Stimulated activated CD8-positive, alpha-beta memory T cell treated with anti-CD3 and anti-CD28 coated beads, Interleukin-2, amount 100 ng/mL, for 1 hour (primary cell): ENCODE results near the gene ARHGAP25.

Source experiments
- DNase-seq, 2 donors: peaks; one replicate each; pipeline ENCODE4 v3.0.0-alpha.2; 2020; ENCODE audit warnings: low read depth in 2 of 2

ARHGAP25 gene

DNA sequence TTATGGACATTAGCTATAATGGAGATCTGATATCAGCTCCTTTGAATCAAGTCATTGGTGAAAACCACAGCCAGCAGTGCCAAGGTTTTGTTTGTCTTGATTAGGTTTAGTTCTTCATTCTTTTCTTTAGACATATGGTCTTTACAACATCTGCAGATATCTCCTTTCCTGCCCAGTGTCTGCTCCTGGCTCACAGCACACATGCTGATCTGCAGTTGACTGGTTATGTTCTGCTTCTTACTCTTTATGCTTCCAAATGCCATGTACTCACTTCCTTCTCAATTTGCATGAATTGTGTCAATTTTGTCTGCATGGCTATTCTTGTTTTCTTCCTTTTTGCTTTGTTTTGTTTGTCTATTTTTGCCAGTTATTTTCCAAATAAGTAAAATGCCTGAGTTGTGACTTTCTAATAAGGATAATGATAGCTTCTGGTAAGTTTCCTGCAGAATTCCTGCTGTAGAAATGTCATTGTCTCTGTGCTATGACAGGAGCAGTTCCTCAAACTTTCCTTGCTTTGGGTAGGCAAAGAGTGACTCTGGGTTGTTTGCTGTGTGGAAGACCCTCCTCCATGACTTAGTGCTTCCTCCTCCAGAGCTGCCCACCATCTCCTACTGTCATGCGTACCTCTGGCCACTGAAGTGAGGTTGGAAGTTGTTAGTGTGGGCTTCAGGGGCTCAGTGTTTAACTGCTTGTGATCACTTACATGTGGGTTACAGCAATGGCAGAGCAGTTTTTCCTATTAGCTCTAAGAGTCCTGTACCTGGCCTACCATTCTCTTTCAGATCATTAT is 8.2 kb downstream of the ARHGAP25 start:
- DNase-seq = no peak

DNA sequence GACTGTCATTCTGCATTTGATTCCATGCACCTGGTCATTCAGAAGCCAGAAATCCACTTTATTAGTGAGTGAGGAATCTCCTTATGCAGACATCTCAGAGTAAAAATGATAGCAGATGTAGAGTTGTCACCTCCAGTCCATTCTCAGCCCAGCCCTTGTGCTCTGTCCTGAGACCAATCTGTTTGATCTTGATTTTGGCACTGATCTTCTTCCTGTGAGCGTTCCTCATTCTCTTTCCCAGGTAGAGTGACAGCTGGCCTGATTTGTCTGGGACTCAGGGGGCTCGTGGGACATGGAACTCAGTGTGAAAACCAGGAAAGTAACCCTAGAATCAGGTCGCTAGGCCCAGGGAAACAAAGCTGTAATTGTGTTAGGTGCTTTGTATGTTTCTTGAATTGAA is 8.9 kb downstream of the ARHGAP25 start:
- DNase-seq = no peak

DNA sequence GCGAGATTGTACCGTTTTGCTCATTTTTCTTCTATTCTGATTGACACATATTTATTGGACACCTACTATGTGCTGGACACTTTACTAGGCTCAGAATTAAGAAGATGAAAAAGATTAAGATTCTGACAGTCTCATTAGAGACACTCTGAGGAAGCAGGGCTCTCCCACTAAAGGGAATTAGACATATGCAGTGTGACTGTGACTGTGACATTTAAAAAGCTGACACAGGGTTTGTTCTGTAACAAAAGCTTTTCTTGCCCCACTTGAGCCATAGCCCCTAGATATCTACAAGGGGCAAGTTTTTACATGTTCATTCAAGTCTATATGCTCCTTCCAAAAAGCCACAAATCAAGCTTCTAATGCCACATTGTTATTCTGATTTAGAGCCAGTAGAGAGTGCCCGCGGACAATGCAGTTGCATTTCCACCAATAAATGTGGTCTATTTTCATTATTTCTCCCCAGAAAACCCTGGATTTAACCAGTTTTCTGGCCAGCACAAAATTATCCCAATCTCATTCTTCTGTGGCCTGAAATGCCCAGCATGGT is 9.8 kb downstream of the ARHGAP25 start:
- DNase-seq = no peak

DNA sequence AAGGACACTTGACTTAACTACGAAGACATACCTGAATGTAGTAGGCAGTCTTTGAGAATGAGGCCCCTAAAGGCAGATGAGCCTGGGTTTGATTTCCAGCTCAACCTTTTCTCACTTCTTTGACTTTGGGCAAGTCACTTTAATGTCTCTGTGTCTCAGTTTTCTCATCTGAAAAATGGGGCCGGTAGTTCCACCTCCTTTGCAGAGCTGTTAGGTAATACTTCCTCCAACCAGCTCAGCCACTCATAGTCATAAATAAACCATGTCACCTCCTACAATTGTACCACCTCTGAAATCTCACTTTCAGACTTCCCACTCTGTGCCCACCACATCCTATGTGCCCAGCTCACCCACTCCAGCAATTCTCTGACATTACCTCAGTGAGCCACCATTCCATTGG is 10.4 kb downstream of the ARHGAP25 start:
- DNase-seq = no peak

DNA sequence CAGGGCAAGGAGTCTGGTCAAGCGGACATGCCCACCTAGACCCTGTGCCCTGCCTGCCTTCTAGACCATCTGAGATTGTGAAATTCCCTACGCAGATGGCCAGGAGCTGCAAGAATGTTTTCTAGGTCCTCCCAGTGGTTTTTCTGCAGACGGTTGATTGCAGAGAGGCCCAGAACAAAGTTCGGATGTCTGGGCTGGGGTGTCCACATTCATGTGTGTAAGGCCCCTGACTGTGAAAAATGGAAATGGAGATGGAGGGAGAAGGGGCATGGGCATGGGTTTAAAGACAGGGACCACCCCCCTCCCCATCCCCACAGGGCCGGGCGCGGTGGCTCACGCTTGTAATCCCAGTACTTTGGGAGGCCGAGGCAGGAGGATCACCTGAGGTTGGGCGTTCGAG is 11.8 kb downstream of the ARHGAP25 start:
- no peak for DNase-seq

DNA sequence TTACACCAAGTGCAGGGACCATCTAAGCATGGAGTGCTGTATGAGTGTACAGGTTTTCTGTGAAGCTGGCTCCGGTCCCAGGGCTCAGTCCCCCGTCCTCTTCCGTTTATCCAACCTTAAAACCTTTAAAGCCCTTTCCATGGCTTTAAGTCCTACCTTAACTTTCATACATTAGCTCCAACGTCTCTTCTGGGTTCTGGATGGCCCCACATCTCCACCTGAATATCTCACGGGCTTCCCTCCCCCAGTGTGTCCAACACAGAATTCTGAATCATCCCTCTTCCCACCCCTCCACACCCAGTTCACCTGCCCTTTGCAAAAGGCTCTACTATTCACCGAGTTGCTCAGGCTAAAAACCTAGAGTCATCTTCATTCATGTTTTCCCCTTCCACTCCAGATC is 12.8 kb downstream of the ARHGAP25 start:
- DNase-seq = no peak

DNA sequence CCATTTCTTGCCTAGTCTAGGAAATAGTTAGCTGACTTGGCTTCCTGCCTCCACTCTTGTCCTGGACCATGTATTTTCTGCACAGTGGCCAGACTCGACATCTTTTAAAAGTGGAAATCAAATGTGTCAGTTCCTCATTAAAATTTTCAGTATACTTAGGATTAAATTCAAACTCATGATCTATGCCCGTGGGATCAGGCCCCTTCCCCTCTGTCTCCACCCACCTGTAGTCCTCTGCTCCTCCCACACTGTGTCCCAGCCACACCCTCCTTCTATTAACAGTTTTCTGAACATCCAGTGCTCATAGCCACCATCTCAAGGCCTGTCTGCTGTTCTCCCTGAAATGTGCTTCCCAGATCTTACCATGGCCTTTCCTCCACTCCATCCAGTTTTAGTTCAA is 13.3 kb downstream of the ARHGAP25 start:
- DNase-seq = no peak

DNA sequence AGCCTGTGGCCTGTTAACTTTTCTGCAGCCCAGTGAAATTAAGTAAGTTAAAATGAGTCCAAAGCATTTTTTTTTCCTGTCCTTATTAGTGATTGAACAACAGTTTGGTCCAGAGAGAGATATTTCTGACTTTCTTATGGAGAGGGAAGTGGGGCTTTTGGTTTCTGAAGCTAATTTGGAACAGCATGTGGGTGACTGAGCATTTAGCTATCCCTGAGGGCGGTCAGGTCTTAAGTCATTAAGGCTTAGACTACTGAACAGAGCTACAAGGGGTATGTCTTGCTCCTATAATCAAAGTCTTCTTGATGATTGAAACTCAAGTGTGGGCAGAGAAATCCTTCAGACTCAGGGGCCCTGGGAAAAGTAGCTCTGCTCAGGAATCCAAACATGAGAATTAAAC is 14.0 kb downstream of the ARHGAP25 start:
- no peak for DNase-seq

DNA sequence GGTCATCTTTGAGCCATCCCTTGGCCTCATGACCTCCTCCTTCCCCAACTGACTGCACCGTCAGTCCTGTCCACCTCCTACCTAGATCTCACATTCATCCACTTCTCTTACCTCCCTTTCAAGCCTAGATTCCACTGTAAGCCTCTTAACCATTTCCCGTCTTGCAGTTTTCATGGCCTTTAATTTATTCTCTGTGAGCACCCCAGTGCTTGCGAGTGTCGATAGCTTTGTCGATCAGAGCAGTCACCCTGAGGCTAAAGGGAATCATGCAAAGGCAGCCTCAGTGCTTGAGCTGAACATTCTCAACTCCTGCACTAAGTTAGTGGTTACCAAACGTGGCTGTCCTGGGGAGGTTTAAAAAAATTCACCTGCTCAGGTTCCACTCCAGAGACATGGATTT is 14.7 kb downstream of the ARHGAP25 start:
- DNase-seq = no peak

DNA sequence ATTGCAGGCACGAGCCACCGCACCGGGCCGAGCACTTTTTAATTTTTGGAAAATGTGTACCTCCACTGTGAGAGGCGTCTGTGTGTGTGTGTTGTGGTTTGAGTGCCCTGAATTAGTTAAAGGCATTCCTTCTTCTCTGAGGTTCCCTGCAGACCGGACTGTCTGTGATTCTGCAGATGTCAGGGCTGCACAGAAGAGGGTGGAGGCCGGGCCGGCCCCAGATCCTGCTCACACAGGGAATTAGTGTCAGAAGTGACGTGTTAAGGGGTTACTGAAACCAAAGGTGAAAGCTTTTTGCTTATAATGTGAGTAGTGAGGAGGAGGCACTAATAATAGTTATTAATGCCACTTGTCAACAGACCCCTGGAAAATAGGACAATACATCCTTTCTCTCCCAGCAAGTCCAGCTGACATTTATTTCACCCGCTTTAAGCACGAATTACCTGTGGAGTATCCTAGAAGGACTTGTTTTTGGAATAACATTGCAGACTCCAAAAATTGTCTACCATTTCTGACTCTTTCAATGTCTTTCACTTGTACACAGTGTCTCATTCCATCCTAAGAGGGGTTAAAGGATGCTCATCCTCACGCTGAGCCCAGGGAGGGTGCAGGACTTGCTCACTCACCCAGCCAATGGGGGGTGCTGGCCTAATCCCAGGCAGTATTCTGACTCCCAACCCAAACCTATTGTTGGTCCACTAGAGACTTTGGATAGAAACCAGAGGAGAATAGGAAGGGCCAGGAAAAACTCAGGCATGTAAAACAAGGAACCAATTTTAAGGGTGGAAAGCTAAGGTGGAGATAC is 16.2 kb downstream of the ARHGAP25 start:
- DNase-seq = no peak

DNA sequence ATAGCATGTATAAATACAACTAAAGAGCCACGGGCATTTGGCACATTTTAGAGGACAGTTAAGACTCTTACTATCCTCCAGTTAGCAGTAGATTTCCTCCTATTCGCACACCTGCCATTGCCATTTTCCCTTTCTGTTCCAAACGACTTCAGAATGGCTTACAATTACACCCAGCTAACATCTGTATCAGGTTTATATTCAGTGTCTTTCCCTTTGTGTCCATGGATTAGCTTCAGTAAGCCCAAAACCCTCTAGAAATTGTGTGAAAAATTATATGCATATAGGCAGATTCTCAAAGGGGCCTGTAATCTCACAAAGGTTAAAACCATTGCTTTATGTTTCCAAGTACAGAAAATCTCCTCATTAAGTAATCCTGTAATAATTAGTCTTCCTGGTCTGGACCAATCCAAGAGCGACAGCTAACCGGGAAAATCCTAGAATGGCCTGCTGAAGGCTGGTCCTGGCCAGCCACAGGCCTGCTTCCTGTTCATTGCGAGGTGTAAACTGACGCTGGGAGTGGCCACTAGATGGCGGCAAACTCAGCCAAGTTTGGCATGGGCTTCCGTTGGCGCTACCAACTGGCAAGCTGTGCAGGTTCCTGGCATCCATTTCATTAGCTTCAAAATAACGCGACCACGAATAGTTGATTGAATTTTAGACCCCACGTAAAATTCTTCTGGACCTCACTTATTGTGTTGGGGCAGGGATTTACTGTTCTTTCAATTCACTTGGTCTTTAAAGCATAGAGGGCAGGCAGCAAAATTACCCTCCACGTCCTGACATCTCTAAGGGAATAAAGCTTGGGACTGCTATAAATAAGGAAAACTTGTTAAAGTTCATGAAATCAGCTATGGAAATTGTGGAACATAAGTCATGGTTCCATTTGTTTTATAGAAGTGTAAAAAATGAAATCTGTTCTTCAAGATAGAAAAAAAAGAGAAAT is 17.1 kb downstream of the ARHGAP25 start:
- DNase-seq = peak; percentile 85 to 87

DNA sequence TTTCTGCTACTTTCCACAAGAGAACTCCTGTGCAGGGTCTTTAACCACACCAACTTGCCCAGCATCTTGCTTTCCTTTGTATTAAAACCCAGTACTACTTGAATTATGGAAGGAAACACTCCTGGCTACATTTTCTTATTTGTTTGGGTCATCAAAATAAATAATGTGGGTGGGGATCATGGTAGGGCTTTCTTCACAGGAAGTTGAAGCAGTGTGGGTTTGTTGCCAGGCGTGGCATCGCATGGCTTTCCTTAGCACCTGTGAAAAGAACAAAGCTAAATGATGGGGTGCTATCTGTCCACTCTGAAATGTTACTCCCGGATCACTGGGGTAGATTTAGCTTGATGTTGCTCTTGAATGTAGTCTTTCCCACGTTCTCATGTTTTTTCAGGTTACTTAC is 18.7 kb downstream of the ARHGAP25 start:
- DNase-seq = no peak

DNA sequence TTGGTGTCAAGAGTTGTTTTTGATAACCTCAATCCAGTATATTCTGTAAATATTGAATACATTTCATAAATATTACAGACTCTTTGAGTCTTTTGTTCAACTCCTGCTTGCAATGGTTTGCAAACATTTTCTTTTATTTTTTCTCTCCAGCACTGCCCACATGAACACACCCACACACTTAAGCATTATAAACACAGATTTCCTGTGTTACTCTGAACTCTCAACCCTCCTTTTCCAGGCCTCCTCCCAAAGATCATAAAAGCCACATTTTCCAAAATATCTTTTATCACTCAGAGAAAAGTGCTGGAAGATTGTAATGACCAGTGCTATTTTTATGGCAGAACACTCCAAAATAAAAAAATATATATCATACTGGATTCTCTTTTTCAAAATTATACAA is 20.5 kb downstream of the ARHGAP25 start:
- DNase-seq = no peak

DNA sequence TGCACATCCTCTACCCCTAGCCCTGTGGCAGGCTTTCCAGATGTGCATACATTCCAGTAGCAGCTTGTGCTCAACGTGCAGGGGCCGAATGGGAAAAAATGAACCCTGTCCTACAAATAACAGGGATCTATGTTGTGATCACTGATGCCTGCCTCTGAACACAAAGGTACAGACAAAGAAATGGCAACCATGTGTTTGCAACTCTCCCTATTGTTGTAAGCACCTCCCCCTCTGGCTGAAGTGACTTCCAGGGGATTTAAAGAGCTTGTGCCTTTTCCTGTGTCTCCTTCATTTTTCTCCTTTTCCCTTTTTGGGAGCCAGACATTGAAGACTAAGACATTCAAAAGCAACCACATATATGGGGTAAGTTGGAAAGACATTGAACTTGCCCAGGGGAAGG is 21.6 kb downstream of the ARHGAP25 start:
- no peak for DNase-seq

DNA sequence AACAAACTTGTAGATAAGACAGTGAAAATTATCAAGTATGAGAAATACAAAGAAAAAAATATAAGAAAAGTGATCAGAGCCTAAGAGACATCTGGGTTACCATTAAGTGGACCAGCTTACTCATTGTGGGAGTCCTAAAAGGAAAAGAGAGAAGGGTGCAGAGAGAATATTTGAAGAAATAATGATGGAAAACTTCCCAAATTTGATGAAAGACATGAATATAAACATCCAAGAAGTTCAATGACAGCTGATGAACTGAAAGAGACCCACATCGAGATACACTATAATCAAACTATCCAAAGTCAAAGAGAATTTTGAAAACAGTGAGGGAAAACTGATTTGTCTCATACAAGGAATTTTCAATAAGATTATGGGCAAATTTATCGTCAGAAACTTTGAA is 22.5 kb downstream of the ARHGAP25 start:
- DNase-seq = no peak

DNA sequence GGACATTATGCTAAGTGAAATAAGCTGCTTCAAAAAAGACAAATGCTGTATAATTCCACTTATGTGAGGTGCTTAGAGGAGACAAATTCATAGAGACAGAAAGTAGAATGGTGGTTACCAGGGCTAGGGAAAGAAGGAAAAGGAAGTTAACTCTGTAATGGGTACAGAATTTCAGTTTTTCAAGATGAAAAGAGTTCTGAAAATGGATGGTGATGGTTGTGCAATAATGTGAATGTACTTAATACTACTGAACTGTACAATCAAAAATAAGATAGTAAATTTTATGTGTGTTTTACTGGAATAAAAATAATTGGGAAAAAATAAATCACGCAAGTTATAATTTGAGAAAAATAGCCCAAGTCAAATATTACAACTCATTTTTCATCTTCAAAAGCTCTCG is 27.5 kb downstream of the ARHGAP25 start:
- no peak for DNase-seq

DNA sequence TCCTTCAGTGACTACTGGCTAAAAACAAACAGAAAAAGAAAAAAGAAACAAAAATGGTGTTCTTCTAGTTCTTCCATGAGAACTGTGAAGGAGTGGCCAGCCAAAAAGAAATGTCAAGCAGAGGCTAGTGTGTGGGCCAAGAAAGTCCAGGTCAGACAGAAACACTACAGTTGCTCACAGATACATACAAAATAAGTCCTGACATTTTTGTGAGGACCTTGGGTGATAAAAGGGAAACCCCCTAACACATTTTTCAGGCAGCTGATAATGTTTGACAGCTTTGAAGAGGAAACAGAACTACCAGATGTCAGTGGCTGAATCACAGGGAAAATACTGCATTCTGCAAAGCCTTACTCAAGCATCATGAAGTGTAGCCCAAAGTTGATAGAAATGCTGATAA is 28.1 kb downstream of the ARHGAP25 start:
- DNase-seq = no peak

DNA sequence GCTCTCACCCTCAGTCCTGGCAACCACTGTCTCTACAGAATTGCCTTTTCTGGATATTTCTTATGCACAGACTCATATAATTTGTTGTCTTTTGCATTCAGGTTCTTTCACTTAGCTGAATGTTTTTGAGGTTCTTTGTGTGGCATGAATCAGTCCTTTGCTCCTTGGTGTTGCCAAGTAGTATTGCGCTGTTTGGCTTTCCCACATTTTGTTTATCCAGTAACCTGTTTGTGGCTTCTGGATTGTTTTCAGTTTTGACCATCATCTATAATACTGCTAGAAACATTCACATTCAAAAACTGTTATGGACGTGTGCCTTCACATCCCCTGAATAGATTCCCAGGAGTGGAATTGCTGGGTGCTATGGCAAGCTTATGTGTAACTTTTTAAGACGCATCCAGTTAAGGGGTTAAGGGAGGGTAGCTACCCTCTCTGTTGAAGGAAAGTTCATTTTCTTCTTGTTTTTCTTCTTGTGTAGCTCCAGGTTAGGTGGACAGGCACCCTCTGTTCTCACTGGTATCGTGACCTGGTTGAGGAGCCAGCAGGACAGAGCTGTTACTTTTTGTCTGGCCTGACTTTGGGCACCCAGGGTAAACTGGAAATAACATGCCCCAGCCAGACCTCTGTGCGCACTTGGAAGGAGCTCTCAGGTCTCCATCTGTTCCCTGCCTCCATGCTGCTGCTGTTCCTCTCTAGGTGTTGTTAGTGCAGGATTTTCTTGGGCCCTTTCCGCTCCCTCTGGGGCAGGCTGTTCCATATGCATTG is 29.6 kb downstream of the ARHGAP25 start:
- DNase-seq = no peak

DNA sequence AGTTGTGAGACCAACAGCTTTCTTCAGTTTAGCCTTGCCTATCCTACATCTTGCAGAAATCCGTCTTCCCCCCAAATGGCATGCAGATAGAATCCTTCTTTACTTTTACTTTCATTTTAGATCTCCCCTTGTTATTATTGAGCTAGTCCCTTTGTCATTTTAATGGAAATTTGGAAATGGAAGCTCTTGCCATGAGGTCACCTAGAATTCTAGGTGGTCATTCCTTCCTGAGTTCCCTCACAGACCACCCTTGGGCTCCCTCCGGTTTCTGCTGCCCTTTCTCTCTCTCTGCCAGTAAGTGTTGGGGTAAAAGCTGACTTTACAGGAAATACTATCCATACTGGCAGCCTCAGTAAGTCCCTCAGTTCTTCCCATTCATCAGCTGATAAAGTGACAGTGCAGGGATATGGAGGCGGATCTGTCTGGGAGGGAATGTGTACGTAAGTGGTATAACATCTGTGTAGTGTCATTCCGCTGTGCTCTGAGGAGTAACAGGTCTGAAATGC is 30.2 kb downstream of the ARHGAP25 start:
- no peak for DNase-seq

DNA sequence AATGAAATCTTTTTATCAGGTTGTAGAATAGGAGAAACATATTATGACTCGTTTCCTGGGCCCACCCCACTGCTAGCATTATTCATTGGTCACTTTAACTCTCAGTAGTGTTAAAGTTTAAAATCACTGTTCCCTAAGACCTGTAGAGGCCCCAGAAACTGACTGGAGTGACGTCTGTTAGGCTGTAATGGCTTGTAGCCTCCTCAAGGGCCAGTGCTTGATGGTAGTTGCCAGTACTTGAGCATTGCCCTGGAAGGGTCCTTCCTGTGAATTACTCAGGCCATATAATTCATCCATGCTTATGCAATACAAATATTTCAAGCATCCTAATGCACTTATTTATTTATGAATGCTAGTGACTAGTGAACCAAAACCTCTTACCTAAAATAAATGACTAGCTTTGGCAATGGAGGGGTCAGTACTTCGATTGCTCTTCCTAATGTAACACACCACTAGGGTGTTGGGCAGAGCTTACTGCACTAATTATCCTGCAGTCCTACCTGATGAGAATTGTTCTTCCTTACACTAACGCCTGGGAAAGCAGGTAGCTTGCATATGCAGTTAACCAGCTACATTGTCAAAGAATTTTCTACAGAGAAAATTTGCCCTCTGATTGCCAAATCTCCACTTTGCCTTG is 31.2 kb downstream of the ARHGAP25 start:
- DNase-seq = no peak
